ENCODE results near the gene APBB2.

Gene APBB2

DNA sequence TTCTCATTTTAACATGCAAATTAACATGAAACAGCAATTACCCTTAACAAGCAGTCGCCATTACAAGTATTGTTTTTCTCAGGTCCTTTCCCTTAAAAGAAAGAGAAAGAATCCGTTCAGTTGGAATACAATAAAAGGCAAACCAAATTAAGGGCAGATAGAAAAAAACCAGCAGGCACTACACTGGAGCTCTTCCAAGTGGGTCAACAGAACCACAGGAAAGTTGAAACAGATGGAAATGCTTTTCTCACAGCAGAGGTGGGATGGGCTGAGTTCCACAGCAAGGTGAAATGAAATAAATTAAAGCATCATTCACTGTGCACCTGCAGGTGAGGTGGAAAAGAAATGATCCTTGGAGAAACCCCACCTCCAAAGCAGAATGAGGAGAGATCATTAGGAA lies 102.6 kb downstream of the APBB2 start:
- H3K27me3 ChIP-seq (replicated peaks; ENCODE audit: control insufficient read depth, insufficient read depth, low read length) = no peaks in the 10 kb centered on the region
- no peaks in the 10 kb centered on the region for H3K9me3 ChIP-seq (ENCODE audit: control insufficient read depth, low read length)
- H3K9ac ChIP-seq (ENCODE audit: low read length) = no peak overlapping the region
- DNase-seq (ENCODE audit: low read depth) = no peak
- H3K4me1 ChIP-seq (ENCODE audit: control insufficient read depth, insufficient read depth, low read length) = peaks cover 7% of the 10 kb centered on the region
- H3K36me3 ChIP-seq (ENCODE audit: control insufficient read depth, insufficient read depth, low read length, severe bottlenecking) = no peaks in the 10 kb centered on the region
- H3K4me3 ChIP-seq (ENCODE audit: low read length) = no peak overlapping the region

DNA sequence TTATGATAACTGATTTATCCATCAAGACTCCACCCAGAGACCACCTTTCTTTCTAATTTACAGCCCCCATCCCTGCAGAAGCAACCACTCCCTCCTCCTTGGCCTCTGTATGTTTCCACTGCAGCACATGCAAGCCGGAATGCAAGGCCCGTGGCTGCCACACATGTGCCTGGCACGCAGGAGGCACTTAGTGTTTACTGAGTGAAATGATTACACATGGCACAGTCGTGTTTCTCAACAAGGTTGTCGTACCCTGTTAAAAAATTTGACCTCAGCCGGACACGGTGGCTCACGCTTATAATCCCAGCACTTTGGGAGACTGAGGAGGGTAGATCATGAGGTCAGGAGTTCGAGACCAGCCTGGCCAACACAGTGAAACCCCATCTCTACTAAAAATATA lies 104.3 kb downstream of the APBB2 start:
- Histone ChIP-seq H3K4me1 (ENCODE audit: control insufficient read depth, insufficient read depth, low read length) (peaks cover 7% of the 10 kb centered on the region), H3K27me3 (replicated peaks; ENCODE audit: control insufficient read depth, insufficient read depth, low read length) (no peaks in the 10 kb centered on the region), H3K36me3 (ENCODE audit: control insufficient read depth, insufficient read depth, low read length, severe bottlenecking) (no peaks in the 10 kb centered on the region), H3K9ac (ENCODE audit: low read length) (no peak overlapping the region), H3K4me3 (ENCODE audit: low read length) (no peak overlapping the region), H3K9me3 (ENCODE audit: control insufficient read depth, low read length) (no peaks in the 10 kb centered on the region)
- DNase-seq (ENCODE audit: low read depth) = no peak

DNA sequence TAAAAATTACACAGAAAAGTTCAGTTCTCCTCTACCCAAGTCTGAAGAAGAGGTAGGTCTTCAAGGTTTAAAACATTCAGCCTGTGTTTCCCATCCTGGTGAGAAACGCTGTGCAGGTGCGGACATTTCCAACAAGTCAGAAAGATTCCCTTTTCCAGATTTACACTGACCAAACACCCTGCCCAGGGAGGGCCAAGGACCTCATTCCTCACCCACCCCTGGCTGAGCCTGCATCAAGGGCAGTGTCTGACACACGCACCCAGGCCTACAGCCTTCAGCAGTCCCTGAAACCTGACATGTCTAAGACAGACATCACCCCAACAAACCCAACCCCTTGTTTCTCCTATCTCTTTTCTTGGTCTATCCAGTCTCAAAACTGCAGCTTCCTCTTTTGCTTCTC lies 105.9 kb downstream of the APBB2 start:
- Histone ChIP-seq H3K9ac (ENCODE audit: low read length) (no peak overlapping the region), H3K36me3 (ENCODE audit: control insufficient read depth, insufficient read depth, low read length, severe bottlenecking) (no peaks in the 10 kb centered on the region), H3K9me3 (ENCODE audit: control insufficient read depth, low read length) (no peaks in the 10 kb centered on the region), H3K4me3 (ENCODE audit: low read length) (no peak overlapping the region), H3K27me3 (replicated peaks; ENCODE audit: control insufficient read depth, insufficient read depth, low read length) (no peaks in the 10 kb centered on the region), H3K4me1 (ENCODE audit: control insufficient read depth, insufficient read depth, low read length) (peaks cover 14% of the 10 kb centered on the region)
- no peak for DNase-seq (ENCODE audit: low read depth)

DNA sequence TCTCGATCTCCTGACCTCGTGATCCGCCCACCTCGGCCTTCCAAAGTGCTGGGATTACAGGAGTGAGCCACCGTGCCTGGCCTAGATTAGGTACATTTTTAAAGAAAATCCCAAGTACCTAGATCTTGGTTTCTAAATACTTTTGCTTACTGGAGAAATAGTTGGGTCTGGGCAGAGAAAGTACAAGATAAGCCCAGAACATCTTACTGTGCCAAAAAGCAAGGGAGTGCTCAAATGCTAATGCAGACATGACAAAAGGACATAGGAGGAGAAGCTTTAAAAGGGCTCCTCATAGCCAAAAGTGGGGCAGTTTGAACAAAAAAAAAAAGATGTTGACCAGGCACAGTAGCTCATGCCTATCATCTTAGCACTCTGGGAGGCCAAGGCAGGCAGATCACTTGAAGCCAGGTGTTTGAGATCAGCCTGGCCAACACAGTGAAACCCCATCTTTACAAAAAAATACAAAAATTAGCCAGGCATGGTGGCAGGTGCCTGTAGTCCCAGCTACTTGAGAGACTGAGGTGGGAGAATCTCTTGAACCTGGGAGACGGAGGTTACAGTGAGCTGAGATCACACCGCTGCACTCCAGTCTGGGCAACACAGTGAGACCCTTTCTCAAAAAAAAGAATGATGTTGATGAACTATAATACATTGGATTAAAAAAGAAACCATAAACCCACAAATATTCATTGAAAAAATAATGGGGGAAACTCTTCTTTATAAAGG lies 107.5 kb downstream of the APBB2 start:
- no peak for DNase-seq (ENCODE audit: low read depth)
- Histone ChIP-seq H3K4me1 (ENCODE audit: control insufficient read depth, insufficient read depth, low read length) (peaks cover 13% of the 10 kb centered on the region), H3K9me3 (ENCODE audit: control insufficient read depth, low read length) (no peaks in the 10 kb centered on the region), H3K36me3 (ENCODE audit: control insufficient read depth, insufficient read depth, low read length, severe bottlenecking) (no peaks in the 10 kb centered on the region), H3K9ac (ENCODE audit: low read length) (no peak overlapping the region), H3K4me3 (ENCODE audit: low read length) (no peak overlapping the region), H3K27me3 (replicated peaks; ENCODE audit: control insufficient read depth, insufficient read depth, low read length) (no peaks in the 10 kb centered on the region)

DNA sequence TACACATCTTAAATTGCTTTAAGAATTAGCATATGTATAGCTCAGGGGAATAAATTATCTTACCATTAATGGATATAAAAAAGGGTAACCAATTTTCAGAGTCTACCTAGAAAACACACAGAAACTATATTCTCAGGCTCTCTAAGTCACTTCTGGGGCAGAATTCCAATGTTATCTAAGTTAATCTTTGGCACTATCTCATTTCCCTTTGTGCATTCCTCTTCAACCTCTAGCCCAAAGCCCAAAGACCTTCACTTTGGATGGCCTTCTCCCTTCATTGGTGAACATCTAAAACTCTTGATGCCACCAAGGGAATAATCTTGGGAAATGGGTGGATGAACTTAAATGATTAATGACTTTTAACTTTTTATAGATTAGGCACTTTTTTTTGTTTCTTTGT lies 108.3 kb downstream of the APBB2 start:
- no peak for DNase-seq (ENCODE audit: low read depth)

DNA sequence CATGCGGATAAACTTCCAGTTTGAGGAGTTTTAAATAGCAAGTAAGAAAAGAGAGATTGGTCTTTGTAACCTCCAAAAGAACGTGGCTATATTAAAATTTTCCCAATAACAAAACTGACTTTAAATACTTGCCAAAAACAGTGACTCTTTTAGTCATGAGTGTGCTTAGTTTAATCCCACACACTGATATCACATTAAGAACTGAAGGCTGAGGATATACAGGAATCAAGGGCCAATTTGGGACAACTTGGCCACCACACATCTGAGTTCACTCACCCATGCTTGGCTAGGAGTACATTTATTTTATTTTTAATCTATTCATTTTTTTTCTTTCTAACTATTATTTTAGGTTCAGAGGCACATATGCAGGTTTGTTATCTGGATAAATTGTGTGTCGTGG lies 110.2 kb downstream of the APBB2 start:
- no peak for DNase-seq (ENCODE audit: low read depth)
- Histone ChIP-seq H3K9me3 (ENCODE audit: control insufficient read depth, low read length) (no peaks in the 10 kb centered on the region), H3K27me3 (replicated peaks; ENCODE audit: control insufficient read depth, insufficient read depth, low read length) (no peaks in the 10 kb centered on the region), H3K36me3 (ENCODE audit: control insufficient read depth, insufficient read depth, low read length, severe bottlenecking) (no peaks in the 10 kb centered on the region), H3K4me1 (ENCODE audit: control insufficient read depth, insufficient read depth, low read length) (peaks cover 8% of the 10 kb centered on the region), H3K4me3 (ENCODE audit: low read length) (no peak overlapping the region), H3K9ac (ENCODE audit: low read length) (no peak overlapping the region)

More for the DNA sequence above, 108.3 kb downstream of the APBB2 start:
- H3K4me3 ChIP-seq (ENCODE audit: low read length) = no peak overlapping the region
- no peaks in the 10 kb centered on the region for H3K9me3 ChIP-seq (ENCODE audit: control insufficient read depth, low read length)
- H3K4me1 ChIP-seq (ENCODE audit: control insufficient read depth, insufficient read depth, low read length) = peaks cover 8% of the 10 kb centered on the region
- H3K9ac ChIP-seq (ENCODE audit: low read length) = no peak overlapping the region
- no peaks in the 10 kb centered on the region for H3K27me3 ChIP-seq (replicated peaks; ENCODE audit: control insufficient read depth, insufficient read depth, low read length)
- H3K36me3 ChIP-seq (ENCODE audit: control insufficient read depth, insufficient read depth, low read length, severe bottlenecking) = no peaks in the 10 kb centered on the region

DNA sequence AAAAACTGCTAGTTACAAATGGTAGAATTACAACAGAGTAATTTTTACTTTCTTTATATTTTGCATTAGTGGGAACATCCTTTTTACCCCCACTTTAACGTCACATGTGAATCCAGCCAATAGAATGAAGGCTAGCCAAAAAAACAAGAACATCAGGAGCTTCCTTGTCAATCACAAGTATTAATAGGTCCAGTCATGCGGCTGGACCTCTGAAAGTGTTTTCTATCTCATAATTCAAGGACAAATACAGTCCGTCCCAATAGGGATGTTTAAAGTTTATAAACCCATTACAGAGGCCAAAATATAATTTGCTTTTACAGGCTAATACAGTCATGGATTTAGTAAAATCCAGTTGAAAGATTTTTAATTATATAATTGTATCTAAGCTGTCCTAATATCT lies 110.7 kb downstream of the APBB2 start:
- no peaks in the 10 kb centered on the region for H3K36me3 ChIP-seq (ENCODE audit: control insufficient read depth, insufficient read depth, low read length, severe bottlenecking)
- no peak overlapping the region for H3K9ac ChIP-seq (ENCODE audit: low read length)
- H3K27me3 ChIP-seq (replicated peaks; ENCODE audit: control insufficient read depth, insufficient read depth, low read length) = no peaks in the 10 kb centered on the region
- peaks cover 9% of the 10 kb centered on the region for H3K4me1 ChIP-seq (ENCODE audit: control insufficient read depth, insufficient read depth, low read length)
- no peak for DNase-seq (ENCODE audit: low read depth)
- no peaks in the 10 kb centered on the region for H3K9me3 ChIP-seq (ENCODE audit: control insufficient read depth, low read length)
- no peak overlapping the region for H3K4me3 ChIP-seq (ENCODE audit: low read length)

DNA sequence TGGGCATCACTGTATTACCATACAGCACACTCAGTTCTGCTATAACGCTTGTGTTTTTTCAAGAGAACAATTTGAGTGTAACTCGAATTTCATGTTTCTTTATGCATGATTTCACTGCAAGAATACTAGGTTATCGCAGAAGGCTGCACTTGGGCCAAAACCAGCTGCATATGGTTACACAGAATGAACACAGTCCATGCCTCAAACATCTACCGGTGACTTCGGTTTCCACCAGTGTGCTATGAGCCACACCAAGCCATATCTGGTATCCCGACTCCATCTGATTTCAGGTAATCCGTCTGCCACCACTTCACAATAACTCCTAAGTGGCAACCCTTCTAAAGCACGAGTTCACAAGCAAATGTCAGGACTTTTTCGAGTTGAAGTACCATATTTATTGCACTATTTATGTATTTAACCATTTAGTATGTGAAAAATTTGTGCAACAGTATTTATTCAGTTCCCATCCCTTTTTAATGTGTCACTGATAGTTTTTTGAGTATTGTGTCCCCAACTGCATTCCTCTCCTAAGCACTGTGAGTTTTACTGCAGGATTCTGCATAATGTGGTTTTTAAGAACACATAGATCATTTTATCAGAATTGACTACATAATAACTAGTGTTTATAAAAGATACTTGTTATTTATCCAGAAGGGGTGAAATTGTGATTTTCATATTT lies 111.8 kb downstream of the APBB2 start:
- Histone ChIP-seq H3K27me3 (replicated peaks; ENCODE audit: control insufficient read depth, insufficient read depth, low read length) (no peaks in the 10 kb centered on the region), H3K4me1 (ENCODE audit: control insufficient read depth, insufficient read depth, low read length) (peaks cover 19% of the 10 kb centered on the region), H3K9me3 (ENCODE audit: control insufficient read depth, low read length) (no peaks in the 10 kb centered on the region), H3K9ac (ENCODE audit: low read length) (no peak overlapping the region), H3K36me3 (ENCODE audit: control insufficient read depth, insufficient read depth, low read length, severe bottlenecking) (no peaks in the 10 kb centered on the region), H3K4me3 (ENCODE audit: low read length) (no peak overlapping the region)
- DNase-seq (ENCODE audit: low read depth) = no peak

DNA sequence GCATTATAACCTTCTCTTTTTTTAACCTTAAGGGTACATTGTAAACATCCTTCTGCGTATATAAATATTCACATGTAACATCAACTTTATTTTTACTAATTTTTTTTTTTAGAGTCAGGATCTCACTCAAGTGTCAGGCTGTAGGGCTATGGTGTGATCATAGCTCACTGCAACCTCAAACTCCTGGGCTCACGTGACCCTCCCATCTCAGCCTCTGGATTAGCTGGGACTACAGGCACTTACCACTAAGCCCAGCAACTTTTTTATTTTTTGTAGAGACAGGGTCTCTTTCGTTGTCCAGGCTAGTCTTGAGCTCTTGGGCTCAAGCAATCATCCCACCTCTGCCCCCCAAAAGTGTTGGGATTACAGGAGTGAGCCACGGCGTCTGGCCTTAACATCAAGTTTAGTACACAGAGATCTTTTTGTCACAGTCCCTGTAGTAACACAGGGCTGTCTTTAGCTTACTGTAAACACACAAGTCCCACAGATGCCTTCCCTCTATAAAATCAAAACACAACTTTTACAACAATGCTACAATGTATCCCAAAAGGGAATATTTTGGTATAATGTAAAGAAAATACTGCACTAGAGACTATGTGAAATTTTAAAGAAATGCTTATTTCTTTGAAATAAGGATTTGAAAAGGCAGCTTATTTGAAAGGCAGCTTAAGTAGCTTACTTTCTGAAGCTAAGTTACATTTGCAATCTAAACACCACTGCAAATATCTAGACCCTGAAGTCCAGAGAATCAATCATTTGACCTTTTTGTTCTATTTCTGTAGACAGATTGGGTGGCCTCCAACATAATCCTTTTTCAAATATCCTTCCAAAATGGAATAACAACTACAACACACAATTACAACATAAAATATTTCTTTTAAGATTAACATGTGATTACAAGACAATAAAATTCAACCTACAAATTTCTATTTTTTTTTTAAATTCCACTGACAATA lies 116.0 kb downstream of the APBB2 start:
- Histone ChIP-seq H3K27me3 (replicated peaks; ENCODE audit: control insufficient read depth, insufficient read depth, low read length) (no peaks in the 10 kb centered on the region), H3K9ac (ENCODE audit: low read length) (no peak overlapping the region), H3K9me3 (ENCODE audit: control insufficient read depth, low read length) (no peaks in the 10 kb centered on the region), H3K4me1 (ENCODE audit: control insufficient read depth, insufficient read depth, low read length) (peaks cover 11% of the 10 kb centered on the region), H3K36me3 (ENCODE audit: control insufficient read depth, insufficient read depth, low read length, severe bottlenecking) (no peaks in the 10 kb centered on the region), H3K4me3 (ENCODE audit: low read length) (no peak overlapping the region)
- DNase-seq (ENCODE audit: low read depth) = no peak

DNA sequence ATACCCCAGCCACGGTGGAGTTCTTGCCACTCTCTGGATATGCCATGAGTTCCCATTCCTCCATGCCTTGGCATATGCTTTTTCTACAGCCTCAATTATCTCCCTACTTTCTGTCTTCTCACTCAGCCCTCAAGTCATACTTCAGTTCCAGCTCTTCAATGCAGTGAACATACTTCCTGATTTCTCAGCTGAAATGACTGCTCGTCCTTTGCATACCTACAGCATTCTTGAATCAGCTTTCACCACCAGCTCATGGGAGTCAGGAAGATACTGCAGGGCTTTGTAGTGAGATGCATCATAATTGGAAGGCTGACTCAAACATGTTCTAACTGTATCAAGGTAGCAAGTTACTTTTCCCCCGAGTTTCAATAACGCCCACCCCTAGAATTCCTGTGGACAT lies 118.4 kb downstream of the APBB2 start:
- H3K27me3 ChIP-seq (replicated peaks; ENCODE audit: control insufficient read depth, insufficient read depth, low read length) = no peaks in the 10 kb centered on the region
- peak; percentile 40 for DNase-seq (ENCODE audit: low read depth)
- no peak overlapping the region for H3K4me3 ChIP-seq (ENCODE audit: low read length)
- no peak overlapping the region for H3K9ac ChIP-seq (ENCODE audit: low read length)
- H3K9me3 ChIP-seq (ENCODE audit: control insufficient read depth, low read length) = no peaks in the 10 kb centered on the region
- H3K4me1 ChIP-seq (ENCODE audit: control insufficient read depth, insufficient read depth, low read length) = peaks cover 11% of the 10 kb centered on the region
- no peaks in the 10 kb centered on the region for H3K36me3 ChIP-seq (ENCODE audit: control insufficient read depth, insufficient read depth, low read length, severe bottlenecking)

DNA sequence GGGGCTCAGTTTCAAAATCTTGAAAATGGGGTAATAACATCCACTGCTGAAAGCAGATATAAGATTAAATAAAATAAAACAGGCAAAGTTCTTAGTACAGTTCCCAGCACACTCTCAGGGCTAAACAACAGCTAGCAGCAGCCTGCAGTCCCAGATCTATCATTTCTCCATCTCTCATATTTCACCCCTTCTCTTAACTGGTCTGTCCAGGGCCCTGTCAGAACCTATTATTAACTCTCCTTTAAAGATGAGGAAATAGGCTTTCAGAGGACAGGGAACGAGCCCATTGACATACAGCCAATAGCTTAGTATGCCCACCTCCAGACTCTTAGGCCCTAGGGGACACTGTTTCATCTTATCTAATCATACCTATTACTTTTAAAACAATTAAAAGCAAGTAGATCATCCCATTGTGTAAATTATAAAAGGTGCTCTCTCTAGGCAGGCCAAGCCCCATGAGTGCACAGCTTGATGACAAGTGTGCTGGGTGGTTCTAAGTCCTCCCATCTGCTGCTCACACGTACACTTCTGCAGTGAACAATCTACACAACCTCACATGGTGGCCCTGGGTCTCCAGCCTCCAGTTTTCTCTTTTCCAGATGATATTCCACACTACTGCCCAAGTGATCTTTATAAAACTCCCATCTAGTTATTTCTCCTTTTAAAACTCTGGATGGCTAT lies 119.0 kb downstream of the APBB2 start:
- Histone ChIP-seq H3K9ac (ENCODE audit: low read length) (no peak overlapping the region), H3K4me1 (ENCODE audit: control insufficient read depth, insufficient read depth, low read length) (peaks cover 11% of the 10 kb centered on the region), H3K4me3 (ENCODE audit: low read length) (no peak overlapping the region), H3K36me3 (ENCODE audit: control insufficient read depth, insufficient read depth, low read length, severe bottlenecking) (no peaks in the 10 kb centered on the region), H3K9me3 (ENCODE audit: control insufficient read depth, low read length) (no peaks in the 10 kb centered on the region), H3K27me3 (replicated peaks; ENCODE audit: control insufficient read depth, insufficient read depth, low read length) (no peaks in the 10 kb centered on the region)
- DNase-seq (ENCODE audit: low read depth) = no peak
